CD4-positive, alpha-beta memory T cell (primary cell): ENCODE measurements around the gene PREX1. TPM values are rescaled to one million over a fixed set of nuclear protein-coding genes. Genes with fewer than 3 reads are reported as not detected.
"Not testable (repeated sequence)": the region's sequence is repeated elsewhere in the genome, so short reads cannot be mapped to it uniquely, and the experiment has no call there.

Source experiments
- CTCF ChIA-PET: fragments of 350-600 bp; sonication (Branson Sonifier 250); formaldehyde crosslinking; loops from one replicate; lab custom pipeline; 2021; ENCODE audit warnings: inconsistent platforms; ENCODE audit not compliant: partially characterized antibody; lab: Charles Lee
- POLR2A ChIA-PET: fragments of 350-600 bp; sonication (Branson Sonifier 250); formaldehyde crosslinking; loops from one replicate; lab custom pipeline; 2021; ENCODE audit not compliant: partially characterized antibody; lab: Charles Lee
- DNase-seq, 5 donors: peaks; one replicate each; pipeline versions ENCODE4 v3.0.0 to v3.0.0-alpha.2; 2020 to 2022; ENCODE audit warnings: mixed read lengths in 1 of 5
- H3K27ac ChIP-seq: one replicate; pipeline ENCODE4 v1.7.0; 2013; ENCODE audit warnings: low read depth, low read length
- H3K27me3 ChIP-seq: 2 replicates; pipeline ENCODE4 v1.7.0; 2013; ENCODE audit warnings: mild to moderate bottlenecking, low read length, moderate library complexity; ENCODE audit not compliant: insufficient read depth
- H3K36me3 ChIP-seq: 2 replicates; pipeline ENCODE4 v1.7.0; 2013; ENCODE audit warnings: mild to moderate bottlenecking, low read length, moderate library complexity; ENCODE audit not compliant: insufficient read depth
- H3K4me1 ChIP-seq: 2 replicates; pipeline ENCODE4 v1.7.0; 2013; ENCODE audit warnings: mild to moderate bottlenecking, low read length, moderate library complexity; ENCODE audit not compliant: insufficient read depth
- H3K4me3 ChIP-seq, 2 donors: one replicate each; pipeline ENCODE4 v1.7.0; 2013; ENCODE audit warnings: low read length in 2 of 2, mild to moderate bottlenecking in 1 of 2
- H3K9me3 ChIP-seq, 2 donors: one replicate each; pipeline ENCODE4 v1.7.0; 2013; ENCODE audit warnings: low read length in 2 of 2, control low read depth in 1 of 2; ENCODE audit not compliant: control insufficient read depth in 1 of 2
- H3K27ac Mint-ChIP-seq, 7 donors: one replicate each; pipeline ENCODE4 v1.8.0; 2020 to 2021; ENCODE audit warnings: mixed read lengths in 7 of 7, mild to moderate bottlenecking in 6 of 7, inconsistent platforms in 3 of 7, moderate library complexity in 3 of 7
- H3K27me3 Mint-ChIP-seq, 2 donors: one replicate each; pipeline ENCODE4 v1.8.0; 2020 to 2021; ENCODE audit warnings: mixed read lengths in 2 of 2
- H3K36me3 Mint-ChIP-seq, 2 donors: one replicate each; pipeline ENCODE4 v1.8.0; 2020 to 2021; ENCODE audit warnings: mixed read lengths in 2 of 2, inconsistent platforms in 1 of 2, mild to moderate bottlenecking in 1 of 2
- H3K4me1 Mint-ChIP-seq, 4 donors: one replicate each; pipeline ENCODE4 v1.8.0; 2020 to 2021; ENCODE audit warnings: mixed read lengths in 4 of 4, mild to moderate bottlenecking in 1 of 4
- H3K4me3 Mint-ChIP-seq, 8 donors: one replicate each; pipeline ENCODE4 v1.8.0; 2020 to 2021; ENCODE audit warnings: mixed read lengths in 8 of 8, mild to moderate bottlenecking in 7 of 8, moderate library complexity in 6 of 8, inconsistent platforms in 3 of 8
- H3K9me3 Mint-ChIP-seq, 8 donors: one replicate each; pipeline ENCODE4 v1.8.0; 2020 to 2021; ENCODE audit warnings: mixed read lengths in 8 of 8, mild to moderate bottlenecking in 5 of 8, inconsistent platforms in 3 of 8, moderate library complexity in 1 of 8
- intact Hi-C: fragments of 100-400 bp; cut with micrococcal nuclease; formaldehyde crosslinking; loops from one replicate; pipeline ENCODE4 v1.15.1; 2023
- polyA plus RNA-seq, 2 donors: library from polyadenylated mRNA; unstranded; fragments of 300-500 nt; fragmentation: Illumina TruSeq; gene quantifications; one replicate each; pipeline ENCODE4 v1.2.3, GENCODE V29; 2021
- total RNA-seq, 2 experiments: library from RNA; stranded (reverse); gene quantifications; one replicate each; pipeline ENCODE4 v1.2.3, GENCODE V29; 2021

The PREX1 gene
- total and polyA plus RNA-seq, 4 experiments from 2014 or later: 10.6 to 165 (median 122) TPM

GRCh38 chr20:48813446-48813747 is 14.4 kb downstream of the PREX1 start:
- intact Hi-C loops: loop anchor here (2.0 kb wide), 1 partner anchor 13 kb away; the partner anchor contains the start of gene PREX1
- CTCF ChIA-PET: interaction anchor here (1.3 to 1.6 kb wide), 3 partner anchors 32 to 54 kb away, joined by 3 to 4 read pairs (median 4); no protein-coding TSS in a partner anchor
- POLR2A ChIA-PET: interaction anchor here (1.2 to 1.8 kb wide), 4 partner anchors 10 to 62 kb away, joined by 4 to 9 read pairs (median 6); partner anchors contain the start of gene PREX1
- H3K4me3 ChIP-seq: no peak overlapping the region
- H3K27me3 Mint-ChIP-seq: no peaks in the 10 kb centered on the region
- H3K4me1 Mint-ChIP-seq: peaks cover 19 to 49% (median 31%) of the 10 kb centered on the region in 4 donors
- no peak overlapping the region for H3K4me3 Mint-ChIP-seq
- H3K27ac ChIP-seq: peak overlapping the region; percentile 32
- H3K36me3 Mint-ChIP-seq: peaks cover 6 to 29% of the 10 kb centered on the region in 2 donors
- peaks cover 92% of the 10 kb centered on the region for H3K4me1 ChIP-seq
- H3K27ac Mint-ChIP-seq: no peak overlapping the region
- DNase-seq: no peak
- no peaks in the 10 kb centered on the region for H3K36me3 ChIP-seq
- no peaks in the 10 kb centered on the region for H3K9me3 ChIP-seq
- H3K27me3 ChIP-seq: no peaks in the 10 kb centered on the region
- no peaks in the 10 kb centered on the region for H3K9me3 Mint-ChIP-seq

DNA sequence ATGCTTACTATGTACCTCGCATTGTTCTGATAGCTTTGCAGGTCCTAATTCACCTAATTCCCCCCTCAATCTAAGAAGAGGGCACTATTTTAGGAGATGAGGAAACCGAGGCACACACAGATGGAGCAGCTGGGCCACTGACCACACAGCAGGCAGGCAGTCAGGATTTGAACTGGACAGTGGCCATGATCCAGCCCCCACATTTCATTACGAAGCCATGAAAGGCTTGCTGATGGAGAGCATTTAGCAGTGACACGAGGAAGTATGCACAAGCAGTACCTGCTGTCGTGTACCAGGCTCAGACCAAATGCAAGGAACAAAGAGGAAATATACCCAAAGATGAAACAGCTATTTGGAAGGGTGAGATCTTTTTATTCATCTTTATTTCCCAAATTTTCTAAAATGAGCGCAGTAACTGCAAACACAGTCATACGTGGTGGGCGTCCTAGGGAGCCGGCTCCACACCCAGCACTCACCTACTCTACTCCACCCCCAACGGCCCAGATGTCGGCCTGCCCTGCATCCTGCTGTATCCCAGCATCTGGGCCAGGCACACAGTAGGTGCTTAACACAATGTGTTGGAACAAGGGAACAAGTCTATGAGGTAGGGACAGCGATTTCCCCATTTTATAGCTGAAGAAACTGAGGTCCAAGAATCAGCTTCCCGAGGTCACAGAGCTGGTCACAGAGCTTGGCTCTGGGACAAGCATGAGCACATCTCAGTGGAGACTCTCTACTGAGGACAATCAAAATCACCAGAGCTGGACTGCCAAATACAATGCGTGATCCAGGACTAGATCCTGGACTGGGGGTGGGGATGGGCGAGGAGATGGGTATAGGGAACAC is 15.0 kb downstream of the PREX1 start:
- intact Hi-C loops: loop anchor here (2.0 kb wide), 1 partner anchor 14 kb away; the partner anchor contains the start of gene PREX1
- H3K27me3 ChIP-seq: no peaks in the 10 kb centered on the region
- Mint-ChIP-seq H3K9me3 (no peaks in the 10 kb centered on the region), H3K4me3 (no peak overlapping the region), H3K36me3 (peaks cover 10 to 30% of the 10 kb centered on the region in 2 donors), H3K27me3 (no peaks in the 10 kb centered on the region), H3K4me1 (peaks cover 25 to 47% (median 32%) of the 10 kb centered on the region in 4 donors), H3K27ac (no peak overlapping the region)
- peaks cover 92% of the 10 kb centered on the region for H3K4me1 ChIP-seq
- H3K36me3 ChIP-seq: no peaks in the 10 kb centered on the region
- H3K4me3 ChIP-seq: no peak overlapping the region
- ChIA-PET POLR2A (interaction anchor here (1.2 to 1.8 kb wide), 6 partner anchors 9 to 61 kb away, joined by 3 to 9 read pairs (median 6); partner anchors contain the start of gene PREX1), CTCF (interaction anchor here (1.4 to 1.6 kb wide), 2 partner anchors 31 to 53 kb away, joined by 4 read pairs; no protein-coding TSS in a partner anchor)
- H3K9me3 ChIP-seq: no peaks in the 10 kb centered on the region
- peak overlapping the region; percentile 32 for H3K27ac ChIP-seq
- no peak for DNase-seq

DNA sequence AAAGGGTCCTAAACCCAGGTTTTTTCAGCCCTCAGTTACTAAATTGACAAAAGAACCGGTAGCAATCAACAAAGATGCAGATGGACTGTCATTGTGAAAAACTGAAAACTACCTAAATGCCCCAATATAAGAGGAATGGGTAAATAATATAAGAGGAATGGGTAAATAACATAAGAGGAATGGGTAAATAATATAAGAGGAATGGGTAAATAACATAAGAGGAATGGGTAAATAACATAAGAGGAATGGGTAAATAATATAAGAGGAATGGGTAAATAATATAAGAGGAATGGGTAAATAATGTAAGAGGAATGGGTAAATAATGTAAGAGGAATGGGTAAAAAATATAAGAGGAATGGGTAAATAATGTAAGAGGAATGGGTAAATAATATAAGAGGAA is 15.7 kb downstream of the PREX1 start:
- H3K27me3 ChIP-seq, DNase-seq, H3K36me3 ChIP-seq, H3K27me3 Mint-ChIP-seq, H3K9me3 ChIP-seq, H3K4me3 ChIP-seq, H3K9me3 Mint-ChIP-seq: not testable (repeated sequence)
- POLR2A ChIA-PET: interaction anchor here (0.6 to 1.6 kb wide), 5 partner anchors 9 to 88 kb away, joined by 3 to 9 read pairs (median 3); no protein-coding TSS in a partner anchor
- peaks cover 92% of the 10 kb centered on the region for H3K4me1 ChIP-seq
- peak overlapping the region; percentile 1 for H3K27ac ChIP-seq
- peaks cover 17 to 32% of the 10 kb centered on the region in 2 donors for H3K36me3 Mint-ChIP-seq
- H3K4me1 Mint-ChIP-seq: peaks cover 31 to 44% (median 32%) of the 10 kb centered on the region in 4 donors
- intact Hi-C loops: loop anchor here (2.0 kb wide), 1 partner anchor 15 kb away; the partner anchor contains the start of gene PREX1
- H3K27ac Mint-ChIP-seq: peak overlapping the region in 5 of 7 donors; percentile 38 to 95 (median 67)
- CTCF ChIA-PET: interaction anchor here (1.6 kb wide), 1 partner anchor 31 kb away, joined by 4 read pairs; no protein-coding TSS in a partner anchor
- H3K4me3 Mint-ChIP-seq: peak overlapping the region in 2 of 8 donors; percentile 39 to 70

- intact Hi-C loops: no loop called here
- Mint-ChIP-seq H3K4me3 (peak overlapping the region in 7 of 8 donors; percentile 2 to 76 (median 39)), H3K27me3 (no peaks in the 10 kb centered on the region), H3K27ac (peak overlapping the region; percentile 34 to 82 (median 76)), H3K36me3 (peaks cover 33 to 41% of the 10 kb centered on the region in 2 donors), H3K4me1 (peaks cover 37 to 57% (median 48%) of the 10 kb centered on the region in 4 donors), H3K9me3 (peaks cover 0 to 6% (median under 1%) of the 10 kb centered on the region in 8 donors)
- peaks cover 88% of the 10 kb centered on the region for H3K4me1 ChIP-seq
- peaks cover 6% of the 10 kb centered on the region for H3K36me3 ChIP-seq
- POLR2A ChIA-PET: interaction anchor here (1.9 kb wide), 1 partner anchor 58 kb away, joined by 7 read pairs; no protein-coding TSS in a partner anchor
- CTCF ChIA-PET: interaction anchor here (0.7 kb wide), 1 partner anchor 1489 kb away, joined by 4 read pairs; no protein-coding TSS in a partner anchor
- no peak for DNase-seq
- H3K27me3 ChIP-seq: no peaks in the 10 kb centered on the region
- no peak overlapping the region for H3K4me3 ChIP-seq
- peaks cover 0 to 7% of the 10 kb centered on the region in 2 donors for H3K9me3 ChIP-seq
- peak overlapping the region; percentile 1 for H3K27ac ChIP-seq
Measured at GRCh38 chr20:48809673-48810072, 18.1 kb downstream of the PREX1 start.

GRCh38 chr20:48808382-48809034 is 19.3 kb downstream of the PREX1 start:
- no peaks in the 10 kb centered on the region for H3K27me3 ChIP-seq
- H3K9me3 ChIP-seq: peaks cover 0 to 7% of the 10 kb centered on the region in 2 donors
- Mint-ChIP-seq H3K27me3 (no peaks in the 10 kb centered on the region), H3K27ac (peak overlapping the region; percentile 65 to 92 (median 77)), H3K4me3 (peak overlapping the region in 6 of 8 donors; percentile 39 to 72 (median 54)), H3K4me1 (peaks cover 47 to 68% (median 58%) of the 10 kb centered on the region in 4 donors), H3K36me3 (peaks cover 42 to 49% of the 10 kb centered on the region in 2 donors), H3K9me3 (peaks cover 0 to 6% (median under 1%) of the 10 kb centered on the region in 8 donors)
- no peak overlapping the region for H3K27ac ChIP-seq
- H3K4me3 ChIP-seq: no peak overlapping the region
- ChIA-PET CTCF (interaction anchor here (1.5 kb wide), 1 partner anchor 21 kb away, joined by 3 read pairs; no protein-coding TSS in a partner anchor), POLR2A (interaction anchor here (1.0 to 1.9 kb wide), 2 partner anchors 13 to 57 kb away, joined by 6 to 7 read pairs; no protein-coding TSS in a partner anchor)
- no peak for DNase-seq
- peaks cover 88% of the 10 kb centered on the region for H3K4me1 ChIP-seq
- intact Hi-C loops: no loop called here
- peaks cover 15% of the 10 kb centered on the region for H3K36me3 ChIP-seq

- intact Hi-C loops: no loop called here
- H3K27ac ChIP-seq: no peak overlapping the region
- H3K4me3 ChIP-seq: no peak overlapping the region
- no peak for DNase-seq
- peaks cover 88% of the 10 kb centered on the region for H3K4me1 ChIP-seq
- Mint-ChIP-seq H3K4me1 (peaks cover 51 to 75% (median 65%) of the 10 kb centered on the region in 4 donors), H3K9me3 (peaks cover 0 to 6% (median under 1%) of the 10 kb centered on the region in 8 donors), H3K27ac (peak overlapping the region in 4 of 7 donors; percentile 36 to 92 (median 76)), H3K36me3 (peaks cover 42 to 49% of the 10 kb centered on the region in 2 donors), H3K4me3 (peak overlapping the region in 4 of 8 donors; percentile 39 to 63 (median 58)), H3K27me3 (no peaks in the 10 kb centered on the region)
- H3K36me3 ChIP-seq: peaks cover 15% of the 10 kb centered on the region
- POLR2A ChIA-PET: interaction anchor here (1.6 to 2.2 kb wide), 3 partner anchors 10 to 56 kb away, joined by 5 to 7 read pairs (median 7); no protein-coding TSS in a partner anchor
- CTCF ChIA-PET: interaction anchor here (1.3 to 1.5 kb wide), 2 partner anchors 10 to 21 kb away, joined by 3 read pairs; no protein-coding TSS in a partner anchor
- no peaks in the 10 kb centered on the region for H3K27me3 ChIP-seq
- H3K9me3 ChIP-seq: peaks cover 0 to 7% of the 10 kb centered on the region in 2 donors
Measured at GRCh38 chr20:48807586-48808381, 20.0 kb downstream of the PREX1 start.
